Skin of body (tissue), 3 donors: ENCODE data around the gene KDM1B. TPM values are rescaled to one million over a fixed set of nuclear protein-coding genes. Genes with fewer than 3 reads are reported as not detected.

ENCODE experiments used
- DNase-seq: peaks from one replicate; lab custom pipeline; 2025; lab: John Stamatoyannopoulos, UW
- small RNA-seq: library from RNA; depleted of rRNA; stranded (forward); fragments of <200 nt; gene quantifications from one replicate; pipeline ENCODE3, GENCODE V24; 2014; ENCODE audit warnings: low replicate concordance
- total RNA-seq: library from RNA; depleted of rRNA; stranded (reverse); fragments of >200 nt; gene quantifications from one replicate; pipeline ENCODE4 v1.2.3, GENCODE V29; 2014

KDM1B gene
- total RNA-seq, 1 donor from 2014 or later = 19.3 TPM

- no peak for DNase-seq
These were observed 106.7 kb downstream of the KDM1B start for GRCh38 chr6:18261877-18262276.

- DNase-seq = peak; percentile 14
These were observed 107.6 kb downstream of the KDM1B start for GRCh38 chr6:18262702-18263417.

- peak; percentile 34 for DNase-seq
These were observed 108.4 kb downstream of the KDM1B start for GRCh38 chr6:18263418-18264218.

GRCh38 chr6:18264219-18264922, 109.1 kb downstream of the KDM1B start, which contains the start of gene DEK:
Gene DEK (minus strand): TSS chr6:18264530. CDS start chr6:18263987, 543 bp downstream.
- DNase-seq = peak; percentile 88

GRCh38 chr6:18264923-18265377, 109.7 kb downstream of the KDM1B start:
- DNase-seq = no peak

- DNase-seq = no peak
These were observed 110.7 kb downstream of the KDM1B start for GRCh38 chr6:18265787-18266522.

- no peak for DNase-seq
These were observed 111.3 kb downstream of the KDM1B start for GRCh38 chr6:18266523-18266912.

- no peak for DNase-seq
These were observed 112.8 kb downstream of the KDM1B start for GRCh38 chr6:18268066-18268465.

GRCh38 chr6:18269253-18269652, 114.0 kb downstream of the KDM1B start:
- DNase-seq = no peak

- no peak for DNase-seq
These were observed 114.5 kb downstream of the KDM1B start for GRCh38 chr6:18269717-18270116.

- no peak for DNase-seq
These were observed 115.0 kb downstream of the KDM1B start for GRCh38 chr6:18270216-18270615.

Small RNAs within 50 kb of the gene (small RNA-seq; reads per million reads assigned to genes)
- not detected for gene RF00019

Other genes starting within 250 kb of the KDM1B start
- gene KIF13A, start 167.8 kb upstream of the KDM1B start, total RNA-seq = 46.1 TPM
- gene NHLRC1, start 32.7 kb upstream of the KDM1B start, total RNA-seq = 1.2 TPM
- 5.9 TPM for gene TPMT, start 345 bp upstream of the KDM1B start, total RNA-seq
- 125 TPM for gene DEK, start 109.1 kb downstream of the KDM1B start, total RNA-seq
- 24.4 TPM for gene RNF144B, start 231.9 kb downstream of the KDM1B start, total RNA-seq